NCI-H748 treated with DMSO at 0.1 percent for 48 hours (cell line): ENCODE data around the gene IGF1R.

Experiments
- DNase-seq: peaks from one replicate; lab custom pipeline; 2025; lab: John Stamatoyannopoulos, UW

Gene IGF1R

DNA sequence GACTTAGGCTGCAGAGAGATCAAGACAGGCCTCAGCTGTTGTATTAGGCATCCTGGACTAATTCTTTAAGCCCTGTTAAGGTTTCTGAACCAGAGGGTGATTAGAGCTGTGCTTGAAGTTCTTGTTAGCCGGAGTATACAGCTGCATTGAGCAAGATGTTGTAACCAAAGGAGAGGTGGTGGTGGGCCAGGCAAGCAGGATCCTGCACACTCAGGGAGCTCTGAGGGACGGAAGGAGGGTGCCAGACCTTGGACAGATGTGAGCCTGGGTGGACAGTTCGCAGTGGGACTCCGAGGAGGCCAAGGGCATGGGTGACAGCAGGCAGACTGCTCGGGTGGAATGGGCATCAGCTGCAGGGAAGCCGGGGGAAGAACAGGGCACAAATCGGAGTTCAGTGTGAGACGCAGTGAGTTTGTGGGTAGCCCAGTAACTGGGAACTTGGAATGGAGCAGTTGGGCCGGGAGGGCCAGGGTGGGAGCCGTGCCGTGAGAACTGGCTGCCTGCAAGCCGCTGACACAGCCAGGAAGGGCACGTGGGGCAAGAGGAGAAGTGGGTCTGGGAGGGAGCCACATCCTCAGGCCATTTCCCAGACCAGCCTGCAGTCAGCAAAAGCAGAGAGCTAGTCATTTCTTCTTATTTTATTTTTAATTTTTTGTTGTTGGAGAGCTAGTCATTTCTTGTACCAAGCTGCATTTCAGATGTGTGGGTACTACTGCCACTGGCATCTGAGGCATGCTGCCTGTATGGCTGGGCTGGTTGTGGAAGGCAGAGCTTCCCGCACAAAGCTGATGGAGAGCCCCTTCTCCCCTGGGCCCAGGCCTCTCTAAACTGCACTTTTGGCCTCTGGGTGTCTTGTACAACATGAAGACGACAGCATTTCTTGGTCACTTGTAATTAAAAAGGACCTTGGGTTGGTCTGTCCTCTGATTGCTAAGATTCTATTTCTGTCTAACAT is 298.2 kb downstream of the IGF1R start:
- DNase-seq: no peak

DNA sequence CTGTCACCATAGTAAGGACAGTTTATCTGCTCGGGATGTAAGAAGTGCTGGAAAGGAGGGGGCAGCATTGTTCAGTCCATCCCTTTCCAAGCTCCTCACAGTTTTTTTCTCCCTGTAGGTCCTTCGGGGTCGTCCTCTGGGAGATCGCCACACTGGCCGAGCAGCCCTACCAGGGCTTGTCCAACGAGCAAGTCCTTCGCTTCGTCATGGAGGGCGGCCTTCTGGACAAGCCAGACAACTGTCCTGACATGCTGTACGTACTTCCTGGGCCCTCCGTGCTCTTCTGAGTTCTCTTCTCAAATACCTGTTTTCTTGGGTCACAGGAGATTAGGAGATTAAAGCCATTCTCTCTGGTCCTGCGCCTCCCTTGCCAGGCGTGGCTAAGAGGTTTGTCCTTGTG is 300.1 kb downstream of the IGF1R start:
- no peak for DNase-seq

DNA sequence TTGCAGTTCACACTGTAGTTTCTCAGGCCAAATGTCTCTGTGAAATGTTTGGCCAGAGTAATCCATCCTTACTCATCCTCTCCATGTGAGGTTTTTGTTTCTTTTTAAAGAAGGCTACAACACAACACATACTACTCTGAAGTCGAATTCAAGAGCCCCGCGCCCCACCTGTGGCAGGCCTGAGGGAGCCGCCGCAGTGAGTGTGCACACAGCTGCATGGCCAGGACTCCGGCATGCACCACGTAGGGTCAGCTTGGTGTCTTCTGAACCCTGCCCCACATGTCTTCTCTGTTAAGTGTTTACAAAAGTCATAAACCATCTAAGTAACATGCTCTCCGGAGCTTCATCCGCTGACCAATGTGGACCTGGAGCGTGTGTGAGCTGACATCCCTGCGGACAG is 300.6 kb downstream of the IGF1R start:
- DNase-seq: no peak

DNA sequence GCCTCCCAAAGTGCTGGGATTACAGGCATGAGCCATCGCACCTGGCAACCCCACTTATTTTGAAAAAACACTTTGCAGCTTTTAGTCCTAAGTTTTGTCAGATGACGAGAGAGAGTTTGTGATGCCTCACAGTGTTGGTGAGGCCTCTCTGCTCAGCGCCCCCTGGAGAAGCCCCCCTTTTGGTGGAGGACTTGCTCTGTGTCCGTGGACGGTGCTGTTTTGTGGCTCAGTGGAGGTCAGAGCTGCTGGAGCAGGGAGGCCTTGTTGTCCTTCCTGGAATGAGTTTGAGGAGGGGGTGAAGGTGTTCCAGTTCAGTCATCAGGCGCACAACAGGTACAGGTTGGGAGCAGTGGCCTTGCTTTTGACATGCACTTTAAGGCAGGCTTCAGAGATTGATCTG is 301.3 kb downstream of the IGF1R start:
- DNase-seq: no peak

DNA sequence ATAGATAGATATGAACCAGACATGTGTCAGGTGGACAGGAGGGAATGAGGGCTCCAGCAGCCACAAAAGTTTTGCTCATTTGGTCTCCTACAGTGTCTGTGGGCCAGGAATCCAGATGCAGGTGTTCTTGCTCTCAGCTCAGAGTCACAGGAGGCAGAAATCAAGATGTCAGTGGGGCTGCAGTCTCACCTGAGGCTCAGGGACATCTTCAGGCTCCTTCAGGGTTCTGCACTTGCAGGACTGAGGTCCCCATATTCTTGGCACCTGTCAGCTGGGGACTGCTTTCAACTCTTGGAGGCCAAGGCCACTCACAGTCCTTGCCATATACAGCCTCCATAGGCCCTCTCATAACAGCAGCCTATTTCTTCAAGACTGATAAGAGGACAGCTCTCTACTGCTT is 301.9 kb downstream of the IGF1R start:
- no peak for DNase-seq

DNA sequence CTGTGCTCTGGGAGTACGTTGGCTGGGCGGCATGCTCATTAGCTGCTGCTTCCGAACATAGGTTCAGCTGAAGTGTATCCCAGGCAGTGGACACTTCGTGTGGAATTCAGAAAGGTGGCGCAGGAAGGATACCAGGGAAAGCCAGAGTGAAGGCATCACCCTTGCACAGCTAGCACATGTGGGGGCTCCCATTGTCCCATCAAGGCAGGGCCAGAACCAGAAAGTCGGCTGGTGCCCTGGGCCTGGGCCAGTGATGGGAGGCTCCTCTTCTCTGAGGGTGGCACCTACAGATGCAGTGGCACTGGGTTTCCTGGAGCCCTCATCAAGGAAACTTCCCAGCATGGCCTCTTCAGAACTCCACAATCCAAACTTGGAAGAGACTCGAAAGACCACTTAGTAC is 302.7 kb downstream of the IGF1R start:
- DNase-seq: no peak

DNA sequence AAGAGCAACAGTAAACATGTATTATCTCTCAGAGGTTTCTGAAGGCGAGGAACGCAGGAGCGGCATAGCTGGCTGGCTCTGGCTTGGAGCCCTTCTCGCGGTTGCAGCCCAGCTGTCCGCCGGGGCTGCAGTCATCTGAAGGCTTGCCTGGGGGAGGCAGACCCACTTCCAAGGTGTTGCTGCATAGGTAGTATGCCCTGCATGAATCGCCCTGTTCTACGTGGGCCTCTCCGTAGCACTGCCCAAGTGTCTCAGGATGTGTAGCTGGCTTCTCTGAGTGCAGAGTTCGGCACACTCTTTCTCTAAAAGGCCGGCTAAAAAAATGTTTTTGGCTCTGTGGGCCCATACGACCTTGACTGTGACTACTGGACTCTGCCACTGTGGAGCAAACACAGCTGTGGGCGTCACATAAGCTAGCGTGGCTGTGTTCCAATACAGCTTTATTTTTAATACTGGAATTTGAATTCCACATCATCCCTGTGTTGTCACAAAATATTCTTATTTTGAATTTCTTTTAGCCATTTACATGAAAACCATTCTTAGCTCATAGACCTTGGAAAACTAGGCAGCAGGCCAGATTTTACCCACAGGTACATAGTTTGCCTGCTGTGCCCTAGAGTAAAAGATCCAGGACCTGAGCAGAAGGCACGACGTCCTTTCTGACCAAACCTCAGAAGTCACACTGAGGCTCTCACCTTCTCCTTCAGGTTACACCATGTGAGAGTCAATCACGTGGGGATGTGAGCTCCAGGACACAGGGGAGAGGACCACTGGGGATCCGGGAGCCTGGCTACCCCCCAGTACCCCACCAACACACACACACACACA is 303.4 kb downstream of the IGF1R start:
- no peak for DNase-seq

DNA sequence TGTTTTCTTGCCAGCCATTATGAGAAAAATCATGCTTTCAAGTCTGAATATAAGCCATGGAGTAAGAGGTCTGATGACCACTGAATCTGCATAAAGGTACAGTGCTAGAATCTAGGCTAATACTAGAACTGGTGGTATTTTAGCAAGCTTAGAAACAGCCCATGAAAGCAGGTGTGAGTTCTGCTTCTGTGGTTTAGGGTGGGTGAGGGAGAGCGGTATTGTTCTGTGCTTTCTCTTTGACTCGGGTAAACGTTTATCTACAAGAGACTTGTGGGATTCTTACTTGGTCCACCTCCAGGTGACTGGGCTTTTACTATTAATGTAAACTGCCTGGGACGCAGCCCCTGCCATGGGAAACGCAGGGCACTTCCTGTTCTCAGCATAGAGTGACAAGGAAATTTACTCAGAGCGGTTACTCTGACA is 304.1 kb downstream of the IGF1R start:
- no peak for DNase-seq

DNA sequence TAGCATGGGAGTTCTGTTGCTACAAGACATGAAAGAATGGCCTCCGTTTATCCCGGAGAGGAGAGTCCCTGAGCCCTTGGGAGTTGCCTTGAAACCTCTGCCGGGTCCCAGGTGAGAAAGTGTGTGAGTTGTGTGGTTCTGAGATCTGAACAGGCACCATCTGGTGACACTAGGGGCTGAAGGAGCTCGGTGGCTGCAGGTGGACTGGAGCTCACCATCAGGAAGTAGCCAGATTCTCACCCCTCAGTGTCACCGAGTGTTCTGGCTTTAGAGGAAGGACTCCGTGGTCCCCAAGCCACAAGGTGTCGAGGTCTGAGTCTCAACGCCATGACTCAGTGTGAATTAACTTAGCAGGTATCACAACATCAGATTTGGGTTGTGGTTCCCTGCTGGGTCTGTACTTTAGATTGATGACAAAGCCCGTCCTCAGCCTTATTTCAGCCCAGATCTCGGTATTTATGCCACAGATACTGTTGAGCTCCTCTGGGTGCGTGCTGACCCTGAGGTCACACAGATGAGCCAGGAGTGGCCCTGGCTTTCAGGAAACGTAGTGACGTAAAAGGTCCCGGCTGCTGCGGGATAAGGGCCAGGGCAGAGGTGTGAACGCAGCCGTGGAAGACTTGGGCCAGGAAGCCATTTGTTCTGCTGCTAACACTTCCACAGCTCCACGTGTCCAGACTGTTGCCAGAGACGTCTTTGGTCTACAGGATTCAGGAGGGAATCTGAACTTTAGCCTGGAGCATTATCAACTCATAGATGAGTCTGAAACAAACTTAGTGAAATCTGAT is 304.9 kb downstream of the IGF1R start:
- DNase-seq: no peak

DNA sequence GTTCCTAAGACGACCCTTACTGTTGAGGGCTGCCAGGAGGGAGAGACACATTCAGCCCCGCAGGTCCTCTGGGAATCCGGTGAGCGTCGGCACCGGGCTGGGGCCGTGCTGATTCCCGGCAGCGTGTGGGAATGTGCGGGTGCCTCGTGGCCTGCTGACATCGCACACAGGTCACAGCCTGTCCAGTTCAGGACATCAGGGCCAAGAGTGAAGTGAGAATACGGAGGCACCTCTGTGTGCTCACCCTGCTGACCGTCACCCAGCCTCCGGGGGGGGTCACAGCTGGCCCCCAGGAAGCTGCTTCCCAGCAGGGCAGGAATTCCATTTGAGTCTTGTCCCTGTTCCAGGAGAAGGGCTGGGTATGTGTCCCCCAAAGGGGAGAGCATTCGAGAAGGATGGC is 305.6 kb downstream of the IGF1R start:
- no peak for DNase-seq

DNA sequence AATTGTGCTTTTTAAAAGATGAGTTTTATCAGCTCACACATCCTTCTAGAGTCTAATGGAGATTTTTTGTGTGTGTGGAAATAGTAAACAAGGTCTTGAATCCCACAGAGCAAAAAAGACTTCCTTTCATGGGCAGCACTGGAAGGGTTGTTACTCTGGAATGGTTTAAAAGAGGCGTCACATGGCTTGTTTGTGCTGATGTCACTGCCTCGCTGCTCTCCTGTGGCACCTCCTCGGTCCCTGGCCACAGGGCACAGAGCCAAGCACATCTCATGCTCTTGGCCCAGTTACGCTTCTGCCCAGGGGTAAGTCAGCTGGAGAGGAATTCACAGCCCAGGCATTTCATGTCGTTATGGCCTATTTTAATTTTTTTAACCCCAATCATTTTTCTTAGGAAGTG is 306.1 kb downstream of the IGF1R start:
- DNase-seq: no peak

DNA sequence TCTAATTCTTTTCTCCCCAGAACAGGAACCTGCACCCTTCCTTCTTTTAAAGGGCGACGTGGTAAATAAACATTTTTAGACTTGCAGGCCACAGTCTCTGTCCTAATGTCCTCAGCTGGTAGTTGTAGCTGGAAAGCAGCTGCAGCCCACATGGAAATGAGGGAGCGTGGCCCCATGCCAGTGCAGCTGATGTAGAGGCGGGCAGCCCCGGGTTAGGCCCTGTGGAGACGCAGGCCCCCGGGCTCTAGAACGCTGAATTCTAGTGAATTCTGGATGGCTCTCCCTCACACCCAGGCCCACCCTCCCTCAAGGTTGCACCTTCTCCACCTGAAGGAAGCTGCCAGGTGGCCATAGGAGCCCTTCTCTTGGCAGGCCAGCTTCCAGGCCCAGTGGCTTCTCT is 307.0 kb downstream of the IGF1R start:
- no peak for DNase-seq

DNA sequence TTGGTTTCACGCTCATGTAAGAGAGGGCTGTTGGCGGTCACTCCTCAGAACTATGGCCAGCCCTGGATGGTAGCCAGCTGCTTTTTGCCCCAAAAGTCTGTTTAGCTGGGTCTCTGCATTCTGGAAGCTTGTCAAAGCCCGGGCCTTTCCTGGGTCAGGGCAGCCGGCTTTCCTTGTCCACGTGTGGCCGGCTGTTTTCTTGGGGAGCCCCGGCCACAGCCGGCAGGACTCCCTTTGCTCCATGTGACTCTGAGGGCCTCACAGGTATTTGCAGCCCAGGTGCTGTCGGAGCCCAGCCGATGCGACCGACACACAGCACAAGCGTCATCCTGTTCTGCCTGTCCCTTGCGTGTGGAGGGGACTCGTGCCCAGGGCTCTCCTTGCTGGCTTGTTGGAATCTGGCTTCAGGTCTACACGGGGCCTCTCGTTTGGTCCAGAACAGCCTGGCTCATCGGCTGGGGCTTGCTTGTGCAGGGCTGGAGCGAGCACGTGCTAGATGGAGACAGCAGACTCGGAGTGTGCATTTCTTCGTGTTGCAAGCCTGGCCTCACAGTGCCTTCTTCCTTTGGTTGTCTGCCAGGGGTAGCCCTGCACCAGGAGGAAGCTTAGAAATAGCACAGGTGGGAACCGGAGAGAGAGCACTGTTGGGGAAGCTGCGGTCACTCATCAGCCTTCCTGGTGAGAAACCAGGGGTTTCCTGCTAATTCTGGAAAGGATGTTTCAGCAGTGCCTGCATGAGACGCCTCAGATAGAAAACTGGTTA is 307.8 kb downstream of the IGF1R start:
- no peak for DNase-seq

DNA sequence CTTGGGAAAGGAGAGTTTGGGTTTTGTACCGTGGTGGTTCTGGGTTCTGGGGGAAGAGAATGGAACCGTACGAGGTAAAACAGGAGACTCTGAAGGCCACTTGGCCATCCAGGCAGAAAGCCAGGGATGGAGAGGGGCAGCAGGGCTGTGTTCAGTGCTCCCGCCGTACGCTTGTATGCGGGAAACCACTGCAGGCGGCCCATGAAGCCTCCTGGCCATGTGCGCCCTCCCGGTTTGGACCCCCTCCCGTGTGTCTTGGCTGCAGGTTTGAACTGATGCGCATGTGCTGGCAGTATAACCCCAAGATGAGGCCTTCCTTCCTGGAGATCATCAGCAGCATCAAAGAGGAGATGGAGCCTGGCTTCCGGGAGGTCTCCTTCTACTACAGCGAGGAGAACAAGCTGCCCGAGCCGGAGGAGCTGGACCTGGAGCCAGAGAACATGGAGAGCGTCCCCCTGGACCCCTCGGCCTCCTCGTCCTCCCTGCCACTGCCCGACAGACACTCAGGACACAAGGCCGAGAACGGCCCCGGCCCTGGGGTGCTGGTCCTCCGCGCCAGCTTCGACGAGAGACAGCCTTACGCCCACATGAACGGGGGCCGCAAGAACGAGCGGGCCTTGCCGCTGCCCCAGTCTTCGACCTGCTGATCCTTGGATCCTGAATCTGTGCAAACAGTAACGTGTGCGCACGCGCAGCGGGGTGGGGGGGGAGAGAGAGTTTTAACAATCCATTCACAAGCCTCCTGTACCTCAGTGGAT is 308.6 kb downstream of the IGF1R start:
- DNase-seq: no peak

DNA sequence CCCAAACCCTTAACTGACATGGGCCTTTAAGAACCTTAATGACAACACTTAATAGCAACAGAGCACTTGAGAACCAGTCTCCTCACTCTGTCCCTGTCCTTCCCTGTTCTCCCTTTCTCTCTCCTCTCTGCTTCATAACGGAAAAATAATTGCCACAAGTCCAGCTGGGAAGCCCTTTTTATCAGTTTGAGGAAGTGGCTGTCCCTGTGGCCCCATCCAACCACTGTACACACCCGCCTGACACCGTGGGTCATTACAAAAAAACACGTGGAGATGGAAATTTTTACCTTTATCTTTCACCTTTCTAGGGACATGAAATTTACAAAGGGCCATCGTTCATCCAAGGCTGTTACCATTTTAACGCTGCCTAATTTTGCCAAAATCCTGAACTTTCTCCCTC is 309.3 kb downstream of the IGF1R start:
- DNase-seq: no peak

DNA sequence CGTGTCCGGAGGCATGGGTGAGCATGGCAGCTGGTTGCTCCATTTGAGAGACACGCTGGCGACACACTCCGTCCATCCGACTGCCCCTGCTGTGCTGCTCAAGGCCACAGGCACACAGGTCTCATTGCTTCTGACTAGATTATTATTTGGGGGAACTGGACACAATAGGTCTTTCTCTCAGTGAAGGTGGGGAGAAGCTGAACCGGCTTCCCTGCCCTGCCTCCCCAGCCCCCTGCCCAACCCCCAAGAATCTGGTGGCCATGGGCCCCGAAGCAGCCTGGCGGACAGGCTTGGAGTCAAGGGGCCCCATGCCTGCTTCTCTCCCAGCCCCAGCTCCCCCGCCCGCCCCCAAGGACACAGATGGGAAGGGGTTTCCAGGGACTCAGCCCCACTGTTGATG is 309.7 kb downstream of the IGF1R start:
- no peak for DNase-seq

DNA sequence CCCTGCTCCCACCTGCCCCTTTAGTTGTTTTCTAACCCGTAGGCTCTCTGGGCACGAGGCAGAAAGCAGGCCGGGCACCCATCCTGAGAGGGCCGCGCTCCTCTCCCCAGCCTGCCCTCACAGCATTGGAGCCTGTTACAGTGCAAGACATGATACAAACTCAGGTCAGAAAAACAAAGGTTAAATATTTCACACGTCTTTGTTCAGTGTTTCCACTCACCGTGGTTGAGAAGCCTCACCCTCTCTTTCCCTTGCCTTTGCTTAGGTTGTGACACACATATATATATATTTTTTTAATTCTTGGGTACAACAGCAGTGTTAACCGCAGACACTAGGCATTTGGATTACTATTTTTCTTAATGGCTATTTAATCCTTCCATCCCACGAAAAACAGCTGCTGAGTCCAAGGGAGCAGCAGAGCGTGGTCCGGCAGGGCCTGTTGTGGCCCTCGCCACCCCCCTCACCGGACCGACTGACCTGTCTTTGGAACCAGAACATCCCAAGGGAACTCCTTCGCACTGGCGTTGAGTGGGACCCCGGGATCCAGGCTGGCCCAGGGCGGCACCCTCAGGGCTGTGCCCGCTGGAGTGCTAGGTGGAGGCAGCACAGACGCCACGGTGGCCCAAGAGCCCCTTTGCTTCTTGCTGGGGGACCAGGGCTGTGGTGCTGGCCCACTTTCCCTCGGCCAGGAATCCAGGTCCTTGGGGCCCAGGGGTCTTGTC is 310.7 kb downstream of the IGF1R start:
- DNase-seq: no peak

DNA sequence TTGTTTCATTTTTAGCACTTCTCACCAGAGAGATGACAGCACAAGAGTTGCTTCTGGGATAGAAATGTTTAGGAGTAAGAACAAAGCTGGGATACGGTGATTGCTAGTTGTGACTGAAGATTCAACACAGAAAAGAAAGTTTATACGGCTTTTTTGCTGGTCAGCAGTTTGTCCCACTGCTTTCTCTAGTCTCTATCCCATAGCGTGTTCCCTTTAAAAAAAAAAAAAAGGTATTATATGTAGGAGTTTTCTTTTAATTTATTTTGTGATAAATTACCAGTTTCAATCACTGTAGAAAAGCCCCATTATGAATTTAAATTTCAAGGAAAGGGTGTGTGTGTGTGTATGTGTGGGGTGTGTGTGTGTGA is 311.3 kb downstream of the IGF1R start:
- DNase-seq: no peak

DNA sequence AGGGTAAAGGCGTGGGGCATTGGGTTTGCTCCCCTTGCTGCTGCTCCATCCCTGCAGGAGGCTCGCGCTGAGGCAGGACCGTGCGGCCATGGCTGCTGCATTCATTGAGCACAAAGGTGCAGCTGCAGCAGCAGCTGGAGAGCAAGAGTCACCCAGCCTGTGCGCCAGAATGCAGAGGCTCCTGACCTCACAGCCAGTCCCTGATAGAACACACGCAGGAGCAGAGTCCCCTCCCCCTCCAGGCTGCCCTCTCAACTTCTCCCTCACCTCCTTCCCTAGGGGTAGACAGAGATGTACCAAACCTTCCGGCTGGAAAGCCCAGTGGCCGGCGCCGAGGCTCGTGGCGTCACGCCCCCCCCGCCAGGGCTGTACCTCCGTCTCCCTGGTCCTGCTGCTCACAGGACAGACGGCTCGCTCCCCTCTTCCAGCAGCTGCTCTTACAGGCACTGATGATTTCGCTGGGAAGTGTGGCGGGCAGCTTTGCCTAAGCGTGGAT is 312.3 kb downstream of the IGF1R start:
- DNase-seq: no peak

DNA sequence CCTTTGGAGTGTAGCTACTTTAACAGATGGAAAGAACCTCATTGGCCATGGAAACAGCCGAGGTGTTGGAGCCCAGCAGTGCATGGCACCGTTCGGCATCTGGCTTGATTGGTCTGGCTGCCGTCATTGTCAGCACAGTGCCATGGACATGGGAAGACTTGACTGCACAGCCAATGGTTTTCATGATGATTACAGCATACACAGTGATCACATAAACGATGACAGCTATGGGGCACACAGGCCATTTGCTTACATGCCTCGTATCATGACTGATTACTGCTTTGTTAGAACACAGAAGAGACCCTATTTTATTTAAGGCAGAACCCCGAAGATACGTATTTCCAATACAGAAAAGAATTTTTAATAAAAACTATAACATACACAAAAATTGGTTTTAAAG is 315.1 kb downstream of the IGF1R start:
- no peak for DNase-seq
